Left ventricle myocardium inferior (tissue), 1 donor: ENCODE data around the gene PID1. TPM values are rescaled to one million over a fixed set of nuclear protein-coding genes. Genes with fewer than 3 reads are reported as not detected.

Experiments
- DNase-seq: peaks from one replicate; pipeline ENCODE4 v3.0.0-alpha.2; 2020
- H3K27ac ChIP-seq: fragments of 200-600 bp; replicated peaks from 2 replicates; pipeline ENCODE4 v1.8.0; 2021
- H3K27me3 ChIP-seq: fragments of 200-600 bp; 2 replicates; pipeline ENCODE4 v1.8.0; 2021; ENCODE audit warnings: low read depth
- H3K36me3 ChIP-seq: fragments of 200-600 bp; 2 replicates; pipeline ENCODE4 v1.8.0; 2021
- H3K4me1 ChIP-seq: fragments of 200-600 bp; 2 replicates; pipeline ENCODE4 v1.8.0; 2021
- H3K4me3 ChIP-seq: fragments of 200-600 bp; 2 replicates; pipeline ENCODE4 v1.8.0; 2021; ENCODE audit warnings: mild to moderate bottlenecking, moderate library complexity
- H3K9me3 ChIP-seq: fragments of 200-600 bp; replicated peaks from 2 replicates; pipeline ENCODE4 v1.8.0; 2021
- CTCF ChIP-seq: fragments of 200-600 bp; IDR thresholded peaks from 2 replicates; pipeline ENCODE4 v1.8.0; 2021; ENCODE audit warnings: antibody characterized with exemption, mild to moderate bottlenecking, borderline replicate concordance
- intact Hi-C: fragments of 100-400 bp; cut with micrococcal nuclease; formaldehyde crosslinking; loops from one replicate; pipeline ENCODE4 v1.11.0; 2022
- total RNA-seq: library from RNA; stranded (reverse); fragmentation: NEBNext Ultra II Directional; extraction: Animal tissue kit (Norgen Biotek cat#: 25700); gene quantifications from one replicate; pipeline ENCODE4 v1.2.1, GENCODE V29; 2021
- donor health status: DM: no; HTN: yes; CAD: no; lungs with severe emphysema.

Gene PID1
- total RNA-seq, 1 donor from 2014 or later: 7.8 TPM

DNA sequence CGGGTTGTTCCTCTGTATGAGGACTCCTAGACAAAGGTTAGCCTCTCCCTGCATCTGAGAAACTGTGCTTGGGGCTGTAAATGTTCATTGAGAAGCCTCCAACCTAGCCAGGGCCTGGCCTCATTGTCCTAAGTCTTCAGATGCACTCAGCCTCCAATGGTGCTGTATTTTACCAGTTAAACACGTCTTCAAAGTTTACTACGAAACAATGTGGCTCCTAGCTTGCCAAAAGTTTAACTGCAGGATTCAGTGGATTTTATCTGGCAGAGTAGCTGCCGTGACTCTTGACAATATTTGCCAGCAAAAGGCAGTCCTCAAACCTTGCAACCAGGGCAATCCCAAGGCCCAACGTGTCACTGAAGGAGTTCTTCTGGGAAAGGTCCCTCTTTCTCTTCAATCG, 1.1 kb downstream of the PID1 start:
- Histone ChIP-seq H3K36me3 (no peaks in the 10 kb centered on the region), H3K27me3 (peaks cover 23% of the 10 kb centered on the region), H3K27ac (peak overlapping the region; percentile 84), H3K9me3 (no peaks in the 10 kb centered on the region), H3K4me3 (peak overlapping the region; percentile 79), H3K4me1 (peaks cover 13% of the 10 kb centered on the region)
- DNase-seq: no peak
- intact Hi-C loops: loop anchor here (10.0 kb wide), 2 partner anchors 145 to 565 kb away; no protein-coding TSS in a partner anchor
- TF ChIP-seq CTCF: no peak

DNA sequence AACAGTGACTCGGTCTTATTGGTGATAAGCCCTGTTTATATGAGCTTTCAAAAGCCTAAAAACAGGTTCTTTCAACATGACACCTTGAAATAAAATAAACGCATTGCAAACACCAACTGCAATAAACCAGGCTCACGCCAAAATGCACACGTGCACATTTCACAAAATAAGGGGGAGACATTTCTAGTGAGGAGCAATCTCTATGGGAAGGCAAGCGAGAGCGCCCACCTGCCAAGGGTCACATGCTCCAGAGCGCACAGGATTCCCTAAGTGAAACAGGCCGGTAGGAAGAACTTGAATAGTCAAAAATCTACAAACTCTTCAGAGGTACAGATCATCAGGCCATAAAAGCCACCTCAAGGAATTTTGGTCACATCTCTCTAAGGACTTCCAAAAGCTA, 1.9 kb downstream of the PID1 start:
- Histone ChIP-seq H3K27me3 (peaks cover 23% of the 10 kb centered on the region), H3K27ac (peak overlapping the region; percentile 84), H3K4me3 (peak overlapping the region; percentile 79), H3K9me3 (no peaks in the 10 kb centered on the region), H3K36me3 (no peaks in the 10 kb centered on the region), H3K4me1 (peaks cover 15% of the 10 kb centered on the region)
- no peak for TF ChIP-seq CTCF
- DNase-seq: no peak
- intact Hi-C loops: loop anchor here (10.0 kb wide), 1 partner anchor 144 kb away; no protein-coding TSS in a partner anchor

DNA sequence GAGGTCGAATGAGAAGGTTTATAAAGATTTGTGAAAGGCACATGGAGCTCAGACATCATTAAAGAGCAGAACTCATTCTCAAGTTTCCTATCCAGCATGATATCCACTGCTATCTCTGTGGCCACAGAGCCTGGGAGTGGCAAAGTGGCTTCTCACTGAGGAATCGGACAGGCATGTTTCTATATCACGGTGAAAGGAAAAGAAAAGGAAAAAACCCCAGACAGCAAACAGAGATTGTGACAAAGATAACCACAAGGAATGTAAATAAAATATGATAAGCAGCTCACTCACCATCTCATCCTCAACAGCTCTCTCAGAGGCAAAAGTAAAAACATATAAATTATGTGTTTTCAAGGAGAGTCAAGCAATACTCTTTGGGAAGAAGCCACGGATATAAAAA, 2.5 kb downstream of the PID1 start:
- H3K36me3 ChIP-seq: no peaks in the 10 kb centered on the region
- H3K27ac ChIP-seq: peak overlapping the region; percentile 84
- H3K4me1 ChIP-seq: peaks cover 20% of the 10 kb centered on the region
- intact Hi-C loops: loop anchor here (10.0 kb wide), 1 partner anchor 144 kb away; no protein-coding TSS in a partner anchor
- peaks cover 23% of the 10 kb centered on the region for H3K27me3 ChIP-seq
- TF ChIP-seq CTCF: no peak
- no peak for DNase-seq
- H3K4me3 ChIP-seq: peak overlapping the region; percentile 79
- no peaks in the 10 kb centered on the region for H3K9me3 ChIP-seq

DNA sequence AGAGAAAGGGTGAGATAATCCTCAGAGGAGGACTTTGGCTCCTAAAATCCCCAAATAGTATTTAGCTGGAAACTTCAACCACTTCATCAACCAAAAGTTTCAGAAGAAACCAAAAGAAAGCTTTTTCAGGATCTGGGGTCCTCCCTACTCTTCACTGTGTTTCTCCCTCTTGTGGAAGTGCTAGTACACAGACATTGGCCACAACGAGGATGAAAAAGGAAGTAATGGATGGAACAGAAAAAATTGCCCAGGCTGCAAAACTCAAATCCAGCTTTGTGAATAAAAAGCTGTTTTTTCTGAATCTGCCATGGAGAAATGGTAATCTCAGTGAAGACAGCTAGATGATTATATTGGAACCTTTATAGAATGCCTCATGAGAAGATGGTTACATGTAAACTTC, 4.0 kb downstream of the PID1 start:
- no peak for DNase-seq
- Histone ChIP-seq H3K27me3 (peaks cover 23% of the 10 kb centered on the region), H3K4me1 (peaks cover 16% of the 10 kb centered on the region), H3K4me3 (peak overlapping the region; percentile 79), H3K27ac (peak overlapping the region; percentile 62), H3K9me3 (no peaks in the 10 kb centered on the region), H3K36me3 (peaks cover 4% of the 10 kb centered on the region)
- TF ChIP-seq CTCF: peak; percentile 32
- intact Hi-C loops: loop anchor here (10.0 kb wide), 1 partner anchor 142 kb away; no protein-coding TSS in a partner anchor

GRCh38 chr2:229265727-229266126, 5.4 kb downstream of the PID1 start:
- H3K9me3 ChIP-seq: peaks cover 10% of the 10 kb centered on the region
- peaks cover 13% of the 10 kb centered on the region for H3K4me1 ChIP-seq
- TF ChIP-seq CTCF: no peak
- H3K36me3 ChIP-seq: peaks cover 8% of the 10 kb centered on the region
- peaks cover 16% of the 10 kb centered on the region for H3K27me3 ChIP-seq
- no peak for DNase-seq
- H3K27ac ChIP-seq: peak overlapping the region; percentile 62
- H3K4me3 ChIP-seq: no peak overlapping the region
- intact Hi-C loops: loop anchor here (10.0 kb wide), 1 partner anchor 141 kb away; no protein-coding TSS in a partner anchor
